SKM-1 treated with dmso at 0.1 percent for 144 hours (cell line): ENCODE measurements around the gene RASA2.
A peak's percentile ranks its signal among the peaks of the same experiment; 100 is the strongest.

Experiments
- DNase-seq: peaks from one replicate; lab custom pipeline; 2025; ENCODE audit not compliant: unreplicated experiment; lab: John Stamatoyannopoulos, UW

Gene RASA2

GRCh38 chr3:141457624-141458236 lies 29.1 kb upstream of the RASA2 start:
- no peak for DNase-seq

GRCh38 chr3:141459008-141459407 lies 27.8 kb upstream of the RASA2 start:
- DNase-seq, result no peak

- DNase-seq, result peak; percentile 71
These were observed 26.6 kb upstream of the RASA2 start for GRCh38 chr3:141460097-141460704.

GRCh38 chr3:141462176-141462859 lies 24.5 kb upstream of the RASA2 start:
- DNase-seq, result no peak

GRCh38 chr3:141465221-141465620 lies 21.6 kb upstream of the RASA2 start:
- no peak for DNase-seq

- no peak for DNase-seq
These were observed 20.1 kb upstream of the RASA2 start for GRCh38 chr3:141466633-141467169.

- no peak for DNase-seq
These were observed 17.1 kb upstream of the RASA2 start for GRCh38 chr3:141469720-141470119.

GRCh38 chr3:141471160-141471559 lies 15.7 kb upstream of the RASA2 start:
- no peak for DNase-seq

- peak; percentile 22 for DNase-seq
These were observed 10.8 kb upstream of the RASA2 start for GRCh38 chr3:141476033-141476432.

GRCh38 chr3:141477224-141477623 lies 9.6 kb upstream of the RASA2 start:
- DNase-seq, result no peak

GRCh38 chr3:141478139-141478538 lies 8.7 kb upstream of the RASA2 start:
- DNase-seq, result no peak

- DNase-seq, result peak; percentile 12
These were observed 8.0 kb upstream of the RASA2 start for GRCh38 chr3:141478840-141479239.

GRCh38 chr3:141482245-141482922 lies 4.4 kb upstream of the RASA2 start:
- DNase-seq, result no peak

GRCh38 chr3:141484701-141485287 lies 2.0 kb upstream of the RASA2 start:
- DNase-seq, result no peak

GRCh38 chr3:141485641-141486495 lies 959 bp upstream of the RASA2 start:
- peak; percentile 17 for DNase-seq

- no peak for DNase-seq
These were observed 406 bp upstream of the RASA2 start for GRCh38 chr3:141486496-141486745.

GRCh38 chr3:141487521-141488252 lies 860 bp downstream of the RASA2 start:
- peak; percentile 67 for DNase-seq

- DNase-seq, result no peak
These were observed 2.4 kb downstream of the RASA2 start for GRCh38 chr3:141489203-141489602.

- no peak for DNase-seq
These were observed 4.3 kb downstream of the RASA2 start for GRCh38 chr3:141491081-141491480.

- DNase-seq, result no peak
These were observed 5.1 kb downstream of the RASA2 start for GRCh38 chr3:141491929-141492328.
